Lower leg skin (tissue), 4 donors: ENCODE data around the gene C3orf18. TPM values are rescaled to one million over a fixed set of nuclear protein-coding genes. Genes with fewer than 3 reads are reported as not detected.

Experiments
- DNase-seq, 2 donors: peaks; one replicate each; pipeline ENCODE4 v3.0.0-alpha.2; 2019; ENCODE audit warnings: low spot score in 2 of 2
- H3K4me3 ChIP-seq: fragments of 200-600 bp; sonication (generic); 2 replicates; pipeline ENCODE4 v1.5.1; 2017; ENCODE audit warnings: mild to moderate bottlenecking, low read depth; ENCODE audit not compliant: poor library complexity, severe bottlenecking
- POLR2A ChIP-seq, 2 donors: fragments of 450-650 bp; IDR thresholded peaks; one replicate each; pipeline ENCODE4 v1.6.1; 2016 to 2017; ENCODE audit warnings: antibody characterized with exemption in 2 of 2, mild to moderate bottlenecking in 1 of 2, moderate library complexity in 1 of 2
- WGBS, 2 donors: methylation state at CpG; one replicate each; pipeline ENCODE4 v1.1.5; 2018; 5-methylcytosine and 5-hydroxymethylcytosine counted together
- intact Hi-C: fragments of 100-400 bp; cut with DNase I; formaldehyde crosslinking; loops from one replicate; pipeline ENCODE4 v1.15.0; 2023; ENCODE audit warnings: low total_unique reads
- total RNA-seq, 4 donors: library from RNA; depleted of rRNA; stranded (reverse); fragments of >200 nt; gene quantifications; one replicate each; pipeline ENCODE4 v1.1.0, GENCODE V29; 2016
- TF ChIP-seq, protein P1 (sequence below), 3 donors: fragments of 450-650 bp; IDR thresholded peaks; one replicate each; pipeline ENCODE4 v1.5.1; 2016; ENCODE audit warnings: antibody characterized with exemption in 3 of 3, mild to moderate bottlenecking in 3 of 3, moderate library complexity in 2 of 3

Gene C3orf18
- total RNA-seq, 4 donors from 2014 or later, result 0.27 to 3.9 (median 2.0) TPM

DNA sequence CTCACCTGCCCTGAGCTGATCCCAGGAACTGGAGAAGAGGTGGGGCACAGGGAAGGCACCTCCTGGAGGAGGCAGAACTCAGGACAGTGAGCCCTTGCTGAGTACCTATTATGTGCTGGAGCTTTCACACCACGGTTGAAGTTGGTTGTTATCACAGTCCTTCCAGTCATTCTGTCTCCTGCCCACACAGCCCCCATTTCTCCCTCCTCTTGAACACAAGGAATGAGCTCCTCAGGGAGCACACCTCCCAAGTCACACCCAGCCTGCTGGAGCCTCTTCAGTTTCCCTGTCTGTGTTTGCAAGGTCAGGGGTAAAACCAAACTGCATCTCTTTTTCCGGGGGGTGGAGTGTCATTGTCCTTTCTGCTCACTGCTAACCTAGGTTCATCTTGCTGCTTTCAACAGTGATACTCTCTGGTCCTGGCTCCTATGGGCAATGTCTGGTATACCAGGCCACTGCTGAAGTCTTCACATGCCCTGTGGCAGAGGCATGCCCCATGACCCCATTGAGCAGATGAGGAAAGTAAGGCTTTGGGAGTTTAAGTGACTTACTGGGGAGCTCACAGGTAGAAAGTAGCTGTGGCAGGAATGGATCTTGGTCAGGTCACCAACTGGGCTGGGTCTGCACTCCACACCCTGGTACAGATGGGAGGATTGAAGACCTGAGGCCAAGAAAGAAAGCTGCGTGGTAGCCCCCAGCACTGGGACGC, 30.0 kb downstream of the C3orf18 start:
- intact Hi-C loops, result no loop called here
- TF ChIP-seq, protein P1, sequence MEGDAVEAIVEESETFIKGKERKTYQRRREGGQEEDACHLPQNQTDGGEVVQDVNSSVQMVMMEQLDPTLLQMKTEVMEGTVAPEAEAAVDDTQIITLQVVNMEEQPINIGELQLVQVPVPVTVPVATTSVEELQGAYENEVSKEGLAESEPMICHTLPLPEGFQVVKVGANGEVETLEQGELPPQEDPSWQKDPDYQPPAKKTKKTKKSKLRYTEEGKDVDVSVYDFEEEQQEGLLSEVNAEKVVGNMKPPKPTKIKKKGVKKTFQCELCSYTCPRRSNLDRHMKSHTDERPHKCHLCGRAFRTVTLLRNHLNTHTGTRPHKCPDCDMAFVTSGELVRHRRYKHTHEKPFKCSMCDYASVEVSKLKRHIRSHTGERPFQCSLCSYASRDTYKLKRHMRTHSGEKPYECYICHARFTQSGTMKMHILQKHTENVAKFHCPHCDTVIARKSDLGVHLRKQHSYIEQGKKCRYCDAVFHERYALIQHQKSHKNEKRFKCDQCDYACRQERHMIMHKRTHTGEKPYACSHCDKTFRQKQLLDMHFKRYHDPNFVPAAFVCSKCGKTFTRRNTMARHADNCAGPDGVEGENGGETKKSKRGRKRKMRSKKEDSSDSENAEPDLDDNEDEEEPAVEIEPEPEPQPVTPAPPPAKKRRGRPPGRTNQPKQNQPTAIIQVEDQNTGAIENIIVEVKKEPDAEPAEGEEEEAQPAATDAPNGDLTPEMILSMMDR (IDR thresholded peaks at IDR 0.05), result no peak
- WGBS, 2 donors, result 71 to 77% methylated on average over 4 of the region's 4 CpGs
- no peak for DNase-seq
- no peak overlapping the region for H3K4me3 ChIP-seq

DNA sequence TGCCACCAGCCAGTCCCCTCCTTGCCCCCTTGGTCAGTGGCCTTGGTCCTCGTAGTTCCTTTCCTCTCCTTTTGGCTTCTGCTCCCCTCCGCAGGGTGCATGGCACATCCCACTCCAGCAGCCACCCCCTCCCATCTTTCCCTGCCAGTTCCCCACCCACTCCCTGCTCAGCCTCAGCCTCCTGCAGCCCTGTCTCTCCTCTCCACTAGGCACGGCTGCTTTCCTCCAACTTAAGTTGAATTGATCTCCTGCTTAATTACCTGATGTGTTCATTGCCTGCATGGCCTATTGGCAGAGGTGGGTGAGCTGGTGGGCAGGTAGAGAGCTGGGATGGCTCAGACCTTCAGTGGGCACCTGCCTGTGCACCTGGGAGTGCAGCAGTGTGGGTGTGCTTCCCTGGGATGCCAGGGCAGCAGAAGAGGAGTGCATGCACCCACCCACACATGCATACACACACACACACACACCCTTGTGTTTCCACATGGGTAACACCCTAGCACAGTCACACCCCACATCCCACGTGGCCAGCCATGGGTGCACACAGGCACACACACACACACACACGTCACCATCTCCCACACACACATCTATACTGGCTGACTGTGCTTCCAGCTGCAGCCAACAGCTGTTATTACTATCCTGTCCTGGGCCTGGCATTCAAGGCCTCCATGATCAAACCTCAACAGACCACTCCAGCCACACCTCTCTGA, 30.9 kb downstream of the C3orf18 start:
- no peak for TF ChIP-seq POLR2A (IDR thresholded peaks at IDR 0.05)
- TF ChIP-seq, protein P1 (IDR thresholded peaks at IDR 0.05), result no peak
- no peak for DNase-seq
- WGBS, 2 donors, result 53 to 75% methylated on average over 5 of the region's 5 CpGs
- intact Hi-C loops, result no loop called here
- no peak overlapping the region for H3K4me3 ChIP-seq

DNA sequence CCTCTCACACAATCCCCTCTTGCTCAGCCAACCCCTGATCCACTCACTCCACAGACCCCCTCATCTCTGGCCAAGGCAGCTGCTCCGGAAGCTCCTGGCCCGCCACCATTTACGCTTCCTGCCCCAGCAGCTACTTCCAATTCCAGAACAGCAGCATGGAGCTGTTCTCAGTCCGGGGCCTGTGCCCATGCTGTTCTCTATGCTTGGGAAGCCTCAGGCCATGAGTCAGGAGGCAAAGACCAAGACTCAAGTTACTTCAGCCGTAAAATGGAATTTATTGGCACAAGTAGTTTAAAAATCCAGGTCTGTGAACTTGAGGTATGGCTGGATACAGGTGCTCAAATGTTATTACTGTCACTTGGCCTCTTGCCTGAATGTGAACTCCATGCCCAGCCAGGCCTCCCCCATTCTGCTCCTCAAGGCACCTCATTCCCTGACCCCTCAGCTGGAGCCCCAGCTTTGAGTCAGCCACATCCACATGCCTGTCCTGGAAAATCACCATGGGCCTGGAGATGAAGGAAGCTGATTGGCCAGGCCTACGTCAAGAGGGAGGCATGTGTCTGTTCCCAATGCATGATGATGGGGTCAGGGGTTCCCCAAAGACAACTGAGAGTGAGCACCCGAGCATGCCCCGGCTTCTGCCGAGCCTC, 32.7 kb downstream of the C3orf18 start:
- no peak overlapping the region for H3K4me3 ChIP-seq
- intact Hi-C loops, result no loop called here
- TF ChIP-seq, protein P1 (IDR thresholded peaks at IDR 0.05), result no peak
- TF ChIP-seq POLR2A (IDR thresholded peaks at IDR 0.05), result no peak
- WGBS, 2 donors, result 68 to 70% methylated on average over 9 of the region's 9 CpGs
- no peak for DNase-seq

DNA sequence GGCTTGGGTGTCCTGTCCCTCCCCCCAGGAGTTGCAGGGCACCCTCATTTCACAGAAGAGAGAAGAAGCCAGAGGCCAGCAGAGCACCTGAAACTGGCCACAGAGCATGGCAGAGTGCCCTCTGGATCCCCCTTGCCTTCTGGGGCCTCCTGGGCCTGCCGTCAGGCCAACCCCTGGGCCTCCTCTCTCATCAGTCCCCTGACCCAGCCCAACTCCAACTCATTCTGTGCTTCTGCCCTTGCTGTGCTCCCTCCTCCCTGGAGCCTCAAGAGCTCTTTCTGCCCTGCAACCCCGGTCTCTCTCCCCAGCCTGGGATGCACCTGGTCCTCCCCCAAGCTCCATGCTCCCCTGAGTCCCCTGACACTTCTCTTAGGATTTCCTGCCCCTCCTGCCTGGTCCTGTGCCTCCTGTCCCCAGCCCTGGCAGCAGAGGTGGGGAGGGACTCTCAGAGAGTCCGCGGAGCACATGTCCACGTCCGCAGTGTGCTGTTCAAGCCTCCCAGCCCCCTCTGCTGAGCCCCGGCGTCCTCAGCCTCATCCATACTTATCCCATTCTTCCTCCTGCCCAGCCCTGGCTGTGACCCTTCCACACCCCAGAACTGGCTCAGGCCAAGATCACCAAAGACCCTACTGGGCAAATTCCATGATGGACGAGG, 33.6 kb downstream of the C3orf18 start:
- TF ChIP-seq, protein P1 (IDR thresholded peaks at IDR 0.05), result no peak
- TF ChIP-seq POLR2A (IDR thresholded peaks at IDR 0.05), result no peak
- H3K4me3 ChIP-seq, result no peak overlapping the region
- intact Hi-C loops, result no loop called here
- 80 to 86% methylated on average over 9 of the region's 9 CpGs for WGBS, 2 donors
- no peak for DNase-seq

DNA sequence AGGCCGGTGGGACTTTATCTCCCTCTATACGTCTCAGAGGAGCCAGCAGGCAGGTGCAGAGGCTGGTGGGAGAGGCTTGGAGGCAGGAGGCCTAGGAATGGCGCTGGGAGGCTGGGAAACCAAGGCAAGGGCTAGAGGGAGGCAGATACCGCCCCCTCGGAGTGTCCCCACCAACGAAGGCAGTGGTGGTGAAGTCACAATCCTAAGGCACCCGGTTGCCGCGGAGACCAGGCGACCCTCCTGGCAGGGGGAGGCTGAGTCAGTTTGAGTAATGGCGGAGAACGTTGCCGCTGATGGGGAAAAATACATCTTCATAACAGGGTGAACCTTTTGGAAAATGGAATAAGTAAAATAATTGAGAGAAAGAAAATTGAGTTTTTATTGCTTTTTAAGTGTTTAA, 34.2 kb downstream of the C3orf18 start:
- WGBS, 2 donors, result 83 to 85% methylated on average over 13 of the region's 13 CpGs
- intact Hi-C loops, result no loop called here
- H3K4me3 ChIP-seq, result no peak overlapping the region
- TF ChIP-seq POLR2A (IDR thresholded peaks at IDR 0.05), result no peak
- TF ChIP-seq, protein P1 (IDR thresholded peaks at IDR 0.05), result no peak
- no peak for DNase-seq
